Activated CD8-positive, alpha-beta memory T cell treated with anti-CD3 and anti-CD28 coated beads, Interleukin-2, amount 10 ng/mL, durations not matched to agents 7 days and 5 days (primary cell): Measurements from ENCODE around the gene ZBTB20. TPM values are rescaled to one million over a fixed set of nuclear protein-coding genes. Genes with fewer than 3 reads are reported as not detected.

Experiments
- ATAC-seq: fragments of 150-1000 bp; cut with Tn5 transposase; one replicate; pipeline ENCODE4 v1.10.0; 2021; ENCODE audit warnings: moderate library complexity
- CTCF ChIA-PET: fragments of 350-600 bp; sonication (Branson Sonifier 250); formaldehyde crosslinking; loops from one replicate; lab custom pipeline; 2021; ENCODE audit warnings: antibody characterized with exemption; lab: Charles Lee
- DNase-seq: peaks from one replicate; pipeline ENCODE4 v3.0.0-alpha.2; 2020
- H3K27ac Mint-ChIP-seq: one replicate; pipeline ENCODE4 v1.8.0; 2021; ENCODE audit warnings: mild to moderate bottlenecking, mixed read lengths
- H3K27me3 Mint-ChIP-seq: one replicate; pipeline ENCODE4 v1.8.0; 2021; ENCODE audit warnings: mixed read lengths
- H3K36me3 Mint-ChIP-seq: one replicate; pipeline ENCODE4 v1.8.0; 2021; ENCODE audit warnings: mild to moderate bottlenecking, mixed read lengths
- H3K4me1 Mint-ChIP-seq: one replicate; pipeline ENCODE4 v1.8.0; 2021; ENCODE audit warnings: mixed read lengths
- H3K4me3 Mint-ChIP-seq: one replicate; pipeline ENCODE4 v1.8.0; 2021; ENCODE audit warnings: mild to moderate bottlenecking, moderate library complexity, mixed read lengths
- H3K9me3 Mint-ChIP-seq: one replicate; pipeline ENCODE4 v1.8.0; 2022; ENCODE audit warnings: low read depth, mixed read lengths
- total RNA-seq, 2 experiments: library from RNA; stranded (reverse); gene quantifications; one replicate each; pipeline ENCODE4 v1.2.3, GENCODE V29; 2021

ZBTB20 gene
- total RNA-seq, 2 experiments from 2014 or later, result 5.6 to 10.2 TPM

- no peaks in the 10 kb centered on the region for H3K27me3 Mint-ChIP-seq
- no peak overlapping the region for H3K4me3 Mint-ChIP-seq
- peaks cover 8% of the 10 kb centered on the region for H3K4me1 Mint-ChIP-seq
- no peaks in the 10 kb centered on the region for H3K9me3 Mint-ChIP-seq
- CTCF ChIA-PET, result interaction anchor here (0.9 kb wide), 1 partner anchor 355 kb away, joined by 3 read pairs; no protein-coding TSS in a partner anchor
- ATAC-seq, result no peak
- H3K27ac Mint-ChIP-seq, result no peak overlapping the region
- peaks cover 2% of the 10 kb centered on the region for H3K36me3 Mint-ChIP-seq
- no peak for DNase-seq
These were observed 407.5 kb downstream of the ZBTB20 start for GRCh38 chr3:114739627-114740026.

GRCh38 chr3:114732353-114732752 is 414.7 kb downstream of the ZBTB20 start:
- Mint-ChIP-seq H3K36me3 (peaks cover 2% of the 10 kb centered on the region), H3K27me3 (no peaks in the 10 kb centered on the region), H3K9me3 (no peaks in the 10 kb centered on the region), H3K4me1 (no peaks in the 10 kb centered on the region), H3K27ac (no peak overlapping the region), H3K4me3 (no peak overlapping the region)
- DNase-seq, result no peak
- CTCF ChIA-PET, result no interaction called here
- ATAC-seq, result no peak

GRCh38 chr3:114730397-114730796 is 416.7 kb downstream of the ZBTB20 start:
- Mint-ChIP-seq H3K27ac (no peak overlapping the region), H3K36me3 (peaks cover 2% of the 10 kb centered on the region), H3K4me1 (no peaks in the 10 kb centered on the region), H3K27me3 (no peaks in the 10 kb centered on the region), H3K9me3 (peaks cover 2% of the 10 kb centered on the region), H3K4me3 (no peak overlapping the region)
- DNase-seq, result no peak
- ATAC-seq, result no peak
- CTCF ChIA-PET, result no interaction called here

GRCh38 chr3:114727373-114727772 is 419.7 kb downstream of the ZBTB20 start:
- peaks cover 2% of the 10 kb centered on the region for H3K9me3 Mint-ChIP-seq
- CTCF ChIA-PET, result no interaction called here
- H3K36me3 Mint-ChIP-seq, result peaks cover 2% of the 10 kb centered on the region
- H3K4me1 Mint-ChIP-seq, result peaks cover 4% of the 10 kb centered on the region
- H3K27ac Mint-ChIP-seq, result no peak overlapping the region
- H3K27me3 Mint-ChIP-seq, result no peaks in the 10 kb centered on the region
- H3K4me3 Mint-ChIP-seq, result no peak overlapping the region
- ATAC-seq, result no peak
- no peak for DNase-seq

DNA sequence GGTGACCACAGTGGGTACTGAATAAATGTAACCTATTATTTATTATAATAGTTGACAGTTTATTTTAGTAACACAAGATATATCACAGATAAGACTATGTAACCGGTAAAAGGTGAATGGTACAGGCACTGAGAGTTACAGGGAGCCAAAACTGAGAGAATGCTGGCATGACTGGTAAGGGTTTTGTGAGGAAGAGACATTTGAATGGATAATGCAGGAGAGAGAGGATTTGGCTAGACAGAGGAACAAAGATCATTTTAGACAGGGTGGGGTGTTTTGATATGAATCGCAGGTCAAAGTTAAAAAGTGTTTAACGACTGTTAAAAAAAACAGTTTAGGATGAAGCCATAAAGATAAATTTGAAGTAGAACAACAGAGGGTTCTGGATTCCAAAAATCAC is 421.1 kb downstream of the ZBTB20 start:
- H3K27me3 Mint-ChIP-seq, result no peaks in the 10 kb centered on the region
- peaks cover 2% of the 10 kb centered on the region for H3K9me3 Mint-ChIP-seq
- DNase-seq (no peak), ATAC-seq (no peak)
- H3K4me3 Mint-ChIP-seq, result no peak overlapping the region
- peaks cover 16% of the 10 kb centered on the region for H3K4me1 Mint-ChIP-seq
- no peak overlapping the region for H3K27ac Mint-ChIP-seq
- CTCF ChIA-PET, result no interaction called here
- peaks cover 4% of the 10 kb centered on the region for H3K36me3 Mint-ChIP-seq

- Mint-ChIP-seq H3K9me3 (peaks cover 2% of the 10 kb centered on the region), H3K36me3 (peaks cover 4% of the 10 kb centered on the region), H3K27ac (no peak overlapping the region), H3K4me3 (no peak overlapping the region), H3K4me1 (peaks cover 21% of the 10 kb centered on the region), H3K27me3 (no peaks in the 10 kb centered on the region)
- CTCF ChIA-PET, result no interaction called here
- DNase-seq (no peak), ATAC-seq (no peak)
These were observed 424.6 kb downstream of the ZBTB20 start for GRCh38 chr3:114722530-114722929.

- Mint-ChIP-seq H3K4me3 (no peak overlapping the region), H3K4me1 (peaks cover 27% of the 10 kb centered on the region), H3K27me3 (no peaks in the 10 kb centered on the region), H3K9me3 (peaks cover 2% of the 10 kb centered on the region), H3K27ac (no peak overlapping the region), H3K36me3 (peaks cover 4% of the 10 kb centered on the region)
- CTCF ChIA-PET, result no interaction called here
- ATAC-seq, result peak; percentile 73
- DNase-seq, result no peak
These were observed 425.2 kb downstream of the ZBTB20 start for GRCh38 chr3:114721864-114722263.

DNA sequence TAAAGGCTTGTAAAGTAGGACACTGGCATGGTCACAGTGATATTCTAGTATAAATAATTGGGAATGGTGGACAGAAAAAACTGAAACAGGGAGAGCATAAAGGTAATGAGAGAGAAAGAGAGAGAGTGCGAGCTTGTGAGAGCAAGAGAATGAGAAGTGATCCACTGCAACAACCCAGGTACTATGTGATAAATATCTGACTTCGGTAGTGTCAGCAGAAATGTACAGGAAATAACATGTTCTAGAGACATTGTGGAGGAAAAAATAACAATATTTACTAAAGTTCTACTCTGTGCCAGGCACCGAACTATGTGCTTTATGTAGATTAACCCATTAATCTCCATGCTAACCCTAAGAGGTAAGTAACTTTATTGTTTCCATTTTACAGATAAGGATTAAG is 425.9 kb downstream of the ZBTB20 start:
- no peak for DNase-seq
- H3K4me3 Mint-ChIP-seq, result no peak overlapping the region
- H3K27me3 Mint-ChIP-seq, result no peaks in the 10 kb centered on the region
- H3K9me3 Mint-ChIP-seq, result peaks cover 2% of the 10 kb centered on the region
- ATAC-seq, result no peak
- H3K4me1 Mint-ChIP-seq, result peaks cover 32% of the 10 kb centered on the region
- H3K36me3 Mint-ChIP-seq, result peaks cover 4% of the 10 kb centered on the region
- CTCF ChIA-PET, result no interaction called here
- H3K27ac Mint-ChIP-seq, result peak overlapping the region; percentile 32

DNA sequence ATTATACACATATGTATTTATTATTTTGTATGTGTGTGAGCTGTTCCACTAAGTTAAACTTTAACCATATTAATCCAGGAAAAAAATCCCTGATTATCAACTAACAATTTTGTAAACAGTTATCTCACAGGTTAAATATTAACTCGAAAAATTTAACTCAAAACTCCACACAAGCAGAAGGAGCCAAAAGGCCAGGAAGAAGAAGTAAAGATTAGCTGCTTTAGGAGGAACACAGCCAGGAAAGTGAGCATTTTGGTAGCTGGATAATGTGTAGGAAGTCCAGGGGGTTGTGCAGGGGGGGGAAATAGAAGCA is 428.2 kb downstream of the ZBTB20 start:
- Mint-ChIP-seq H3K4me3 (no peak overlapping the region), H3K9me3 (no peaks in the 10 kb centered on the region), H3K36me3 (peaks cover 2% of the 10 kb centered on the region), H3K27ac (no peak overlapping the region), H3K4me1 (peaks cover 35% of the 10 kb centered on the region), H3K27me3 (no peaks in the 10 kb centered on the region)
- DNase-seq (no peak), ATAC-seq (no peak)
- CTCF ChIA-PET, result no interaction called here

- Mint-ChIP-seq H3K27me3 (no peaks in the 10 kb centered on the region), H3K4me3 (no peak overlapping the region), H3K36me3 (peaks cover 2% of the 10 kb centered on the region), H3K9me3 (no peaks in the 10 kb centered on the region), H3K27ac (no peak overlapping the region), H3K4me1 (peaks cover 35% of the 10 kb centered on the region)
- CTCF ChIA-PET, result no interaction called here
- no peak for ATAC-seq
- no peak for DNase-seq
These were observed 428.8 kb downstream of the ZBTB20 start for GRCh38 chr3:114718071-114718897.

- H3K27ac Mint-ChIP-seq, result no peak overlapping the region
- no peaks in the 10 kb centered on the region for H3K27me3 Mint-ChIP-seq
- ATAC-seq (peak; percentile 49), DNase-seq (no peak)
- no peaks in the 10 kb centered on the region for H3K9me3 Mint-ChIP-seq
- peaks cover 2% of the 10 kb centered on the region for H3K36me3 Mint-ChIP-seq
- peaks cover 28% of the 10 kb centered on the region for H3K4me1 Mint-ChIP-seq
- no peak overlapping the region for H3K4me3 Mint-ChIP-seq
- CTCF ChIA-PET, result no interaction called here
These were observed 430.2 kb downstream of the ZBTB20 start for GRCh38 chr3:114716916-114717315.

DNA sequence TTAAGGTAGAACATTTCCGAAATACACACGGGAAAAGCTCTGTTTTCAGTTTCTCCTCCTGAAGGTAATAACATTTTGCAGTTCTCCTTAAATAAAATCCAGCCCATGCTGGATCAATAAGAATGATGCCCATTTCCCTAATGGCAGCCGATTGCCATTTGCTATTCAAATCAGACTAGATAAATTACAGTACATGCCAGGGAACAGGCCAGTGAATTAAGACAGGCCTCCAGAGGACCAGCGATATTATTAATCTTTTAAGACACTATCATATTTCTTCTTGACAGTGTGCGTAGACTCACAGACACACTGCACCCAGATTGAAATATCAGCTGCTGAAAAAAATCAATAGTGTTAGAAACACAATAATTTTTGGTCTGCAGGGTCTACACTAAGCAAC is 431.0 kb downstream of the ZBTB20 start:
- CTCF ChIA-PET, result no interaction called here
- Mint-ChIP-seq H3K9me3 (no peaks in the 10 kb centered on the region), H3K27me3 (no peaks in the 10 kb centered on the region), H3K27ac (no peak overlapping the region), H3K36me3 (peaks cover under 1% of the 10 kb centered on the region), H3K4me1 (peaks cover 20% of the 10 kb centered on the region), H3K4me3 (no peak overlapping the region)
- DNase-seq (no peak), ATAC-seq (no peak)

DNA sequence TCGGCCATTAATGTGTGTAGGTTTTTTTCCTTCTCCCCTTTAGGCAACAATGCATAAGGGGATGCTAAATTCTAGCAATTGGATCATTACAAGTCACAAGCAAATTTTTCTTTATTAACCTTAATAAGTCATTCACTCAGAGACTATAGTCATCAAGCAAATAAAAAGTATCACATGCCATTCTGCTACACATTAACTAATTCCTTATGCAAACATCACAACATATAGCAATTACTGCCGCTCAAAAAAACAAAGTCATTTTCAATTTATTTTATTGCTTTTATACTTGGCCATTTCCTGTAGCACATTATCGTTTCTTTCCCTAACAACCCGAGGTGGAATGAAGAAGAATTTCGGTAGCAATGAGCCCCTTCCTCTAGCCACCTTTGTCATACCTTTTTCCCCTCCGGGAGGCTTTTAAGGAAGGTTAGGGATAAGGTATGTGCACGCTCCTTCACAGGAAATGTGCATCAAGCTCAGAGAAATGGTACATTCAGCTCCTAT is 432.1 kb downstream of the ZBTB20 start:
- CTCF ChIA-PET, result no interaction called here
- Mint-ChIP-seq H3K4me3 (no peak overlapping the region), H3K27me3 (no peaks in the 10 kb centered on the region), H3K9me3 (no peaks in the 10 kb centered on the region), H3K27ac (no peak overlapping the region), H3K4me1 (peaks cover 16% of the 10 kb centered on the region), H3K36me3 (no peaks in the 10 kb centered on the region)
- DNase-seq (no peak), ATAC-seq (no peak)

DNA sequence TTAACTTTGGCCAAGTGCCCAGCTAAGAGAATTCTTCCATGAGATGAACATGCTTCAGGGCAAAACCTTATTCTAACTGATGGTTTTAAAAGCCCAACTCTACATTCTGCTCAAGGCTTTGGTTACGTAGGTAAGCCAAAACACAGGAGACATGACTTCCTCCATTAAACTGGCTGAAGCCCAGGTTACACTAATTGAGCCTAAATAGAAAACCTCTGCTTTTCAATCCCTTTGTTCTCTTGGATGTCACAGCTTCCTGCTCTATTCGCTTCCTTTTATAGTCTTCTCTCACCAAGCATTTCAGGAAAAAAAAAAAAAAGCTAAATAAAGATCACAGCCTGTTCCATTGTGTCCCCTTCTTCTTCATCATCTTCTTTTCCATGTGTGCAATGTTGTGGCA is 432.9 kb downstream of the ZBTB20 start:
- H3K27me3 Mint-ChIP-seq, result no peaks in the 10 kb centered on the region
- H3K4me3 Mint-ChIP-seq, result no peak overlapping the region
- DNase-seq, result no peak
- H3K4me1 Mint-ChIP-seq, result peaks cover 16% of the 10 kb centered on the region
- H3K36me3 Mint-ChIP-seq, result no peaks in the 10 kb centered on the region
- no peaks in the 10 kb centered on the region for H3K9me3 Mint-ChIP-seq
- no peak overlapping the region for H3K27ac Mint-ChIP-seq
- CTCF ChIA-PET, result no interaction called here
- ATAC-seq, result no peak
